OCI-LY3 (cell line): ENCODE measurements around the gene INTS3.
A peak's percentile ranks its signal among the peaks of the same experiment; 100 is the strongest.

Experiments used
- H2AFZ ChIP-seq: fragments of 200-600, 300-600 bp; shearing (Covaris generic); 2 replicates; pipeline ENCODE4 v1.6.0; 2014; ENCODE audit warnings: antibody characterized with exemption, low read depth, low read length
- H3K27ac ChIP-seq: fragments of 200-600, 300-600 bp; sonication (generic); 2 replicates; pipeline ENCODE4 v1.5.1; 2014; ENCODE audit warnings: mild to moderate bottlenecking, low read length, moderate library complexity, mixed read lengths
- H3K27me3 ChIP-seq: fragments of 200-600, 300-600 bp; sonication (generic); 2 replicates; pipeline ENCODE4 v1.6.1; 2014; ENCODE audit warnings: low read depth, low read length, mixed read lengths
- H3K36me3 ChIP-seq: fragments of 200-600, 300-600 bp; sonication (generic); replicated peaks from 2 replicates; pipeline ENCODE3; 2014; ENCODE audit warnings: low read depth, low read length, mixed read lengths
- H3K4me1 ChIP-seq: fragments of 300-600, 200-600 bp; sonication (generic); 2 replicates; pipeline ENCODE4 v1.6.1; 2014; ENCODE audit warnings: low read length, mixed read lengths
- H3K4me2 ChIP-seq: fragments of 200-600, 300-600 bp; sonication (generic); 2 replicates; pipeline ENCODE4 v1.6.1; 2014; ENCODE audit warnings: low read length, mixed read lengths
- H3K4me3 ChIP-seq: fragments of 300-600, 200-600 bp; sonication (generic); 2 replicates; pipeline ENCODE4 v1.5.1; 2014; ENCODE audit warnings: antibody characterized with exemption, mild to moderate bottlenecking, low read length, moderate library complexity
- H3K79me2 ChIP-seq: fragments of 300-600, 200-600 bp; shearing (Covaris generic); 2 replicates; pipeline ENCODE4 v1.6.1; 2014; ENCODE audit warnings: mild to moderate bottlenecking, low read length, mixed read lengths
- H3K9ac ChIP-seq: fragments of 300-600, 200-600 bp; shearing (Covaris generic); 2 replicates; pipeline ENCODE4 v1.6.0; 2014; ENCODE audit warnings: mild to moderate bottlenecking, low read length, moderate library complexity
- H3K9me3 ChIP-seq: fragments of 200-600, 300-600 bp; shearing (Covaris generic); 2 replicates; pipeline ENCODE4 v1.6.1; 2014; ENCODE audit warnings: low read length, mixed read lengths; ENCODE audit not compliant: insufficient read depth
- H4K20me1 ChIP-seq: fragments of 200-600, 300-600 bp; sonication (generic); 2 replicates; pipeline ENCODE4 v1.6.1; 2016; ENCODE audit warnings: low read length, mixed read lengths; ENCODE audit not compliant: insufficient read depth
- EZH2phosphoT487 ChIP-seq: fragments of 200-600 bp; shearing (Covaris generic); IDR thresholded peaks from 2 replicates; pipeline ENCODE4 v1.6.1; 2018; ENCODE audit warnings: antibody characterized with exemption, mixed run types, low read depth
- TF ChIP-seq, protein P1 (sequence below): fragments of 200-600, 300-600 bp; sonication (generic); IDR thresholded peaks from 2 replicates; pipeline ENCODE4 v1.5.1; 2014; ENCODE audit warnings: antibody characterized with exemption, low read length, low read depth

INTS3 gene

GRCh38 chr1:153805042-153805745 is 77.3 kb downstream of the INTS3 start:
- Histone ChIP-seq H3K36me3 (peaks cover 51% of the 10 kb centered on the region), H3K79me2 (no peaks in the 10 kb centered on the region; the same call in 1 of the 2 replicates), H3K4me1 (peaks cover 38% of the 10 kb centered on the region), H3K4me3 (peak overlapping the region; percentile 58), H3K4me2 (peak overlapping the region; percentile 85), H3K9ac (peak overlapping the region; percentile 54), H3K27me3 (peaks cover 5% of the 10 kb centered on the region; the same call in 1 of the 2 replicates), H3K9me3 (no peaks in the 10 kb centered on the region), H3K27ac (peak overlapping the region; percentile 84), H2AFZ (no peak overlapping the region), H4K20me1 (peaks cover 7% of the 10 kb centered on the region)
- TF ChIP-seq EZH2phosphoT487, result no peak
- TF ChIP-seq, protein P1, sequence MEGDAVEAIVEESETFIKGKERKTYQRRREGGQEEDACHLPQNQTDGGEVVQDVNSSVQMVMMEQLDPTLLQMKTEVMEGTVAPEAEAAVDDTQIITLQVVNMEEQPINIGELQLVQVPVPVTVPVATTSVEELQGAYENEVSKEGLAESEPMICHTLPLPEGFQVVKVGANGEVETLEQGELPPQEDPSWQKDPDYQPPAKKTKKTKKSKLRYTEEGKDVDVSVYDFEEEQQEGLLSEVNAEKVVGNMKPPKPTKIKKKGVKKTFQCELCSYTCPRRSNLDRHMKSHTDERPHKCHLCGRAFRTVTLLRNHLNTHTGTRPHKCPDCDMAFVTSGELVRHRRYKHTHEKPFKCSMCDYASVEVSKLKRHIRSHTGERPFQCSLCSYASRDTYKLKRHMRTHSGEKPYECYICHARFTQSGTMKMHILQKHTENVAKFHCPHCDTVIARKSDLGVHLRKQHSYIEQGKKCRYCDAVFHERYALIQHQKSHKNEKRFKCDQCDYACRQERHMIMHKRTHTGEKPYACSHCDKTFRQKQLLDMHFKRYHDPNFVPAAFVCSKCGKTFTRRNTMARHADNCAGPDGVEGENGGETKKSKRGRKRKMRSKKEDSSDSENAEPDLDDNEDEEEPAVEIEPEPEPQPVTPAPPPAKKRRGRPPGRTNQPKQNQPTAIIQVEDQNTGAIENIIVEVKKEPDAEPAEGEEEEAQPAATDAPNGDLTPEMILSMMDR, result no peak

- Histone ChIP-seq H3K4me1 (peaks cover 38% of the 10 kb centered on the region), H3K36me3 (peaks cover 53% of the 10 kb centered on the region), H4K20me1 (peaks cover 7% of the 10 kb centered on the region), H3K9me3 (no peaks in the 10 kb centered on the region), H3K79me2 (no peaks in the 10 kb centered on the region; the same call in 1 of the 2 replicates), H3K27me3 (peaks cover 5% of the 10 kb centered on the region; the same call in 1 of the 2 replicates), H2AFZ (no peak overlapping the region), H3K4me2 (peak overlapping the region; percentile 85), H3K4me3 (peak overlapping the region; percentile 58), H3K9ac (peak overlapping the region; percentile 54), H3K27ac (peak overlapping the region; percentile 84)
- TF ChIP-seq EZH2phosphoT487, result no peak
- TF ChIP-seq, protein P1, result no peak
Measured at GRCh38 chr1:153805886-153806719, 78.3 kb downstream of the INTS3 start.

DNA sequence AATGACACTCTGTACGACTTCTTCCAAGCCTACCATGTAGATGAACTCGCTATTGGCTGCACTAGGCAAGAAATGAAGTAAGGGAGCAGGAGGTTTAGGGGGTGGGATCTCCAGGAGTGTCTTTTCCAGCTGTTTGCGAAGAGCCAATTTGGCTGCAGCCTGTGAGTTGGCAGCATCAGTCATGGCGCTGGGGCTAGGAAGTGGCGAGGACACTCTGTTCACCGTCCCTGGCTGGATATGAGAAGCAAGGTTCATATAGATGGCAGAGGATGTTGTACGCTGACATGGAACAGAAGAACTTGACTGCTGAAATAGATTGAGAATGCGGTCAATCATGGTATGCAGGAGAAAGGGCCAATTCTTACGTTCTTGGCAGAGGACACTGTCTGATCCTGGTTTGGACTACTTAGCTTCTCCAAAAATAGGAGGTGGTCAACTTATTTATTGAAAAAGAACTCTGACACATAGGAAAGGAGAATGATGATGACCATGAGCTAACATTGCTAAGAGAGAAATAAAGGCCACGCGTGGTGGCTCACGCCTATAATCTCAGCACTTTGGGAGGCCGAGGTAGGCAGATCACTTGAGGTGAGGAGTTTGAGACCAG is 88.5 kb downstream of the INTS3 start:
- H3K4me2 ChIP-seq, result no peak overlapping the region
- no peak for TF ChIP-seq EZH2phosphoT487
- TF ChIP-seq, protein P1, result no peak
- peaks cover 63% of the 10 kb centered on the region for H3K36me3 ChIP-seq

GRCh38 chr1:153818876-153819275 is 91.0 kb downstream of the INTS3 start:
- H3K9me3 ChIP-seq, result no peaks in the 10 kb centered on the region
- H3K36me3 ChIP-seq, result peaks cover 45% of the 10 kb centered on the region
- H3K79me2 ChIP-seq, result no peaks in the 10 kb centered on the region
- no peak overlapping the region for H3K27ac ChIP-seq
- no peak for TF ChIP-seq EZH2phosphoT487
- TF ChIP-seq, protein P1, result no peak
- no peaks in the 10 kb centered on the region for H4K20me1 ChIP-seq
- no peak overlapping the region for H3K4me2 ChIP-seq
- H3K4me1 ChIP-seq, result peaks cover 6% of the 10 kb centered on the region
- H3K4me3 ChIP-seq, result no peak overlapping the region
- H3K27me3 ChIP-seq, result no peaks in the 10 kb centered on the region
- no peak overlapping the region for H3K9ac ChIP-seq
- no peak overlapping the region for H2AFZ ChIP-seq

More for the DNA sequence above, 88.5 kb downstream of the INTS3 start:
- no peak overlapping the region for H3K9ac ChIP-seq
- H3K27ac ChIP-seq, result no peak overlapping the region
- no peaks in the 10 kb centered on the region for H4K20me1 ChIP-seq
- no peaks in the 10 kb centered on the region for H3K27me3 ChIP-seq
- H3K4me1 ChIP-seq, result peaks cover under 1% of the 10 kb centered on the region
- no peaks in the 10 kb centered on the region for H3K9me3 ChIP-seq
- no peaks in the 10 kb centered on the region for H3K79me2 ChIP-seq
- no peak overlapping the region for H2AFZ ChIP-seq
- H3K4me3 ChIP-seq, result no peak overlapping the region
